GDM1 (cell line): Measurements from ENCODE around the gene SESN2.

Experiments
- DNase-seq: peaks from one replicate; lab custom pipeline; 2025; lab: John Stamatoyannopoulos, UW

Gene SESN2

DNA sequence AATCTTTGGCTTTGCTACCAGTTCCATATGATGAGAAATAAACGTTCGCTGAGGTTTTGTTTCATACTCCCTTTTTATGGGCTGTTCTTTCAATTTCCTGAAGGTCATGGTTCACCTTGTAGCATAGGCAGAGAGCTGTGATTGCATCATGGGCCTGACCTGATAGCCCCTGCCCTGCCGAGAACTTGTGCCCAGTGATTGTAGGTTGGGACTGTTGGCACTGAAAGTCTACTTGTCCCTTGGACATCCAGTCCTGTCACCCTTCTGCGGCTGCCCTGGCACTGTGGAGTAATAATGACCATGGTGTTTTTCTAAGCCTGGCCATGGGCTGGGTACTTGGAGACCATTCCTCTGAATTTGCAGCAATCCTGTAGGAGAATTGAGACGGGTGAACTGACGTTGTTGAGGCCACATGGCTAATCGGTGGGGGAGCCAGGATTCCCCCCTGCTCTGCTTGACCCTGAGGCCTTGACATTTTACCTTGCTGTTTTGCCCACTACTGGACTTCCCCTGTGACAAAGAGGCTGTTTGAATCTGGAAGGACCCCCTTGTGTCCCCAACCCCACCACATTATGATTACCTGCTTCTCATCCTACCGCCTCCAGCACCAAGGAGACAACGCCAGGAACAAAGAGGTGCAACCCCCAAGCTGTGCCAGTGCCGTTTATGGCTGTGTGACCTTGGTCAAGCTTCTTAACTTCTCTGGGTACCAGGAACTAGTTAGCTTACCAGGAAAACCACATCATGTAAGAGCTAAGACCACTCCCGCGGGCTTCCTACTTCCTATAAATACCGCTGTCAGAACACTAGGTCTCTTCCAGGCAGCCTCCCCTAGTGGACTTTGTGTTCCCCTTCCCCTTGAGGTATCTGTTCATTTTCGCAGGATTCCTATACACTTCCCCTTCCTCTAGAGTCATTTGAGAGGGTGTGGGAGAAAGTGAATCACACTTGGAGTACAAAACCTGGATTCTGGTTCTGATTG is 23.4 kb downstream of the SESN2 start:
- DNase-seq: no peak

DNA sequence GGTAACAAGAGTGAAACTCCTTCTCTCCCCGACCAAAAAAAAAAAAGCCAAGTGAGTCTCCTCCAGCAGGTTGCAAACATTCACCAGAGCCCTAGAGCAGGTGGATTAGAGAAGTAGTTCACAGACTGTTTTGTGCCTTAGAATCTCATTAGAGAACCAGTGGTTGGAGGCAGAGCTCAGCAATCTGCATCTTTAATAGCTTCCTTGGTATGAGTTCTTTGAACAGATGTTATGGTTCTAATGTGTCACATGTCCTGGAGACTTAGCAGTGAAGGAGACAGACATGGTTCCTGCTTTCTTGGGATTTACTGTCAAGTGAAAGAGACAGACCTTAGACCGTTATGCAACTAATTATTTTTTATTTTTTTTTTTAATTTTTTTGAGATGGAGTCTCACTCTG is 26.8 kb downstream of the SESN2 start:
- no peak for DNase-seq

DNA sequence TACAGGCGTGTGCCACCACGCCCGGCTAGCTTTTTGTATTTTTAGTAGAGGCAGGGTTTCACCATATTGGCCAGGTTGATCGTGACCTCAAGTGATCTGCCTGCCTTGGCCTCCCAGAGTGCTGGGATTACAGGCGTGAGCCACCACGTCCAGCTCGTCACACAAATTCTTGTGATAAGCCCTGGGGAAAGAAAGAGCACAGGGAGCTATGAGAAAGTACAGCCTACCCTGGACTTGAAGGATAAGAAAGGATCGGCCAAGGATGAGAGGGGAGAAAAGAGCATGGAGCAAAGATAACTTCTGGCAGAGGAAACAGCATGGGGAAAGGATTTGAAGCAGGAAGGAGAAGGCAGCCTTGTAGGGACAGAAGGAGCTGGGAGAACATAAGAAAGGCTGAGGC is 29.2 kb downstream of the SESN2 start:
- DNase-seq: no peak

DNA sequence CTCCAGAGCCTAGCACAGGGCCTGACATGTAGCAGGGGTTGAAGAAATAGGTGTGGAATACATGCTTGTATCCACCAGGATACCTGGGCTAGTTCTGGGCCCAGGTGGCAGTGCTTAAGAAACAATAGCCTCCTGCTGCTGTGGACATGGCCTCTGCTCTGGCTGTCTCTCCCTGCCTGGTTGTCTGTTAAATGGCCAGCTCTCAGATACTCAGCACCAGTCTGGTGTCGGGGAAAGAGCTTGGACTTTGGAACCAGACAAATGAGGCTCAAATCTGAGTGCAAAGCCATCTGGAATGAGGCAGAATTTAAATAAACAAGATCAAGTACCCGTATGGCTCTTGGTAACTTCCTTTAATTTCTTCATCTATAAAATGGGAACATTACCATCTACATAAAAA is 31.5 kb downstream of the SESN2 start:
- no peak for DNase-seq

DNA sequence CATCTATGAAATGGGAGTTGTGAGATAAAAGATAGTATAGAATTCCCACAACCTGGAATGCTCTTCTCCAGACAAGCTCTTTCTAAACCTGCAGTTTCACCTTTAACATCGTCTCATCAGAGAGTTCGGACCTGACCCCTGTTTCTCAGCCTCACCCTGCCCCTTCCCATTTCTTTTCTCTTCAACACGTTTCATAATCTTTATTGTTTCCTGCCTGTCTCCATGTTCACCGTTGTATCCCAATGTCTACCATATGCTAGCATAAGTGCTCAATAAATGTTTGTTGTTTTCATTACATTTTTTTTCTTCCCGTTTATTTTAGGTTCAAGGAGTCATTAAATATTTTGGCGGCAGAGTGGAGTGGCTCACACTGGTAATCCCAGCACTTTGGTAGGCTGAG is 32.4 kb downstream of the SESN2 start:
- no peak for DNase-seq

DNA sequence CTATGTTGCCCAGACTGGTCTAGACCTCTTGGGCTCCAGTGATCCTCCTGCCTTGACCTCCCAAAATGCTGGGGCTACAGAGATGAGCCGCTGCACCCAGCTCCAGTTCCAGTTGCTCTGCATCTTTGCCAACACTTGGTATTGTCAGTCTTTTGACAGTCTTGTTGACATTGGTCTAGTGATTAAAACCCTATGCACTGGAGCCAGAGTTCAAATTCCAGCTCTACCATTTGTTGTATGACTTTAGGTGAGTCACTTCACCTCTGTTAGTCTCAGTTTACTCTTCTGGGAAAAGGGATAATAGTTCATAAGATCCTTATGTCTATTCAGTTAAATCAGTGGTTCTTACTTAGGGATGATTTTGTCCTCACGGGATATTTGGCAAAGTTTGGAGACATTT is 36.6 kb downstream of the SESN2 start:
- DNase-seq: no peak

DNA sequence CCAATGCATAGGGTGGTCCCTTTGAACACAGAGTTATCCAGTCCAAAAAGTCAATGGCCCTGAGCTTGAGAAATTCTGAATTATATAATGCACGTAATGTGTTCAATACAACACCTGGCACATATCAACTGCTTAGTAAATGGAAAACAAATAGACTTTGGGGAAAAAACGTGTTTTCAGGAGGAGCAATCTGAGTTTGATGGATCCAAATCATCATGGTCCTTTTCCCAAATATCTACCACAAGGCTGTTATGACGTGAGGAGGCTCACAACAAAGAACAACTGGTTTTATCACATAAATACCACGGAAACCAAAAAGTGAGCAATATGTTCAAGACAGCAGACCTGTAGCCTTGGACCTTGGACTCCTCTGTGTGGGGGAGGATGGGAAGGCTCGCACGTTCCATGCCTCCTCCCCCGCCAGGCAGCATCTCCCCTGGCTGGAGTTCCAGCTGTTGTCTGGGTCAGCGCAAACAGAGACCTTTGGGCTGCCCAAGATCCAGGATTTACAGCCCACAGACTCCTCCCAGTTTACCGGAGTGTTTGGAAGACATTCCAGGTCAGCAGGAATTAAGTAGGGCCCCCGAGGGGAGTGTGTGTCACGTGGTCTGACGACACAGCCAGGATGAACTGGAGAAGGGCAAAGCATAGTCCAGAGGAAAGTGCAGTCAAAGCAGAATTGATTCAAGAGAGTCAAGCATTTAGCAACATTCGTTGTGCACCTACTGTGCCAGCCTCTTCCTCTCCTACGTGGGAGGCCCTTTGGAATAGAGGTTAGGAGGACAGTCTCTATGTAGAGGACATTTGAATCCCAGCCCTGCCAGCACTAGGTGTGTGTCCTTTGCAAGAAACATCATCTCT is 37.3 kb downstream of the SESN2 start:
- no peak for DNase-seq

DNA sequence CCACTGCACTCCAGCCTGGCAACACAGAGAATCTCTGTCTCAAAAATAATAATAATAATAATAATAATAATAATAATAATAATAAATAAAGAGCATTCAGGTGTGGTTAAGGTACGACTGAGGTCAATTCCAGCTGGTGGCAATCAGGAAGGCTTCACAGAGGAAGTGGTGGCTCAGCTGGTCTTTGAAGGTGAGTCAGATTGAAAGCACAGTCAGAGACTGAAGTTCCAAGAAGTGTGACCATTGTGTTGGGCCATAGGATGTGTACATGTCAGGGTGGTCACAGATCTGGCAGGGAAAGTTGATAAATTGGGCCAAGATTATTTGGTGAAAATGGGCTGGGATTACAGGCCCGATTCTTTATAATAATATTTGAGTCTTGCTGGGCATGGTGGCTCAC is 38.5 kb downstream of the SESN2 start:
- no peak for DNase-seq

DNA sequence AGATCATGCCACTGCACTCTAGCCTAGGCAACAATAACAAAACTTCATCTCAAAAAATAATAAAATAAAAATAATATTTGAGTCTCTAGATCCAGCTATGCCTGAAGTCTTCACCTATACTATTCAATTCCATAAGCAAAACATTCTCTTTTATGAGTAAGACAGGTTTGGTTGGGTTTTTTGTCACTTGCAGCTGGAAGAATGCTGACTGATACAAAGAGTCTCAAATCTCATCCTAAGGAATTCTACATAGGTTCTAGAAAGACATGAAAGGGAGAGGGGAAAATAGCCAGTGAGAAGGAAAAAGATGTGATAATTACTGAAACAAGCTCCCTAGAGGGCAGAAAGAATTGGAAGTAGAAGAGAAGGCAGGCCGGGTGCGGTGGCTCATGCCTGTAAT is 39.1 kb downstream of the SESN2 start:
- no peak for DNase-seq

DNA sequence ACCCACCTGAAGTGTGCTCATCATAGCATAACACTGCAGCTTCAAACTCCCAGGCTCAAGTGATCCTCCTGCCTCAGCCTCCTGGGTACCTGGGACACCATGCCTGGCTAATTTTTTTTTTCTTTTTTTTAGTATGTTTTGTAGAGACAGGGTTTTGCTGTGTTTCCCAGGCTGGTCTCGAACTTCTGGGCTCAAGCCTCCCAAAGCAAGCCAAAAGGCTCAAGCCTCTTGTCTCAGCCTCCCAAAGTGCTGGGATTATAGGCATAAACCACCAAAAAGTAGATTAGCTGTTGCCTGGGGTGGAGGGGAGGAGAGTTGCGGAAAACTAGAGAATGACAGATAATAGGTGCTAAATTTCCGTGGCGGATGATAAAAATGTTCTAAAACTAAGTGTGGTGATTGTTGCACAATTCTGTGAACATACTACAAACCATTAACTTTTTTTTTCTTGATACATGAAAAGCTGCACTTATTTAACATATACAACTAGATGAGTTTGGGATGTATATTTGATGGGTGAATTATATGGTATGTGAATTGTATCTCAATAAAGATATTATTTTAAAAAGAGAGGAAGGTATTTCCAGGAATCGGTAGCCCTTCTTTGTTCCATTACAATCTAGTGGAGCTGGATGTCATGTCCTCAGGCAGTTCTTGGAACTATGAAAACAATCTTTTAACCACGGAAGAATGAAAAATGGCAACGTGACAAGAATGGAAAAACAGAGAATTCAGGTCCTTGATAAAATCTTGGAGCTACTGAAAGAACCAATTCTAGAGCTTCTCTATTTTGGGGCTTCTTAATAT is 42.3 kb downstream of the SESN2 start:
- DNase-seq: no peak

DNA sequence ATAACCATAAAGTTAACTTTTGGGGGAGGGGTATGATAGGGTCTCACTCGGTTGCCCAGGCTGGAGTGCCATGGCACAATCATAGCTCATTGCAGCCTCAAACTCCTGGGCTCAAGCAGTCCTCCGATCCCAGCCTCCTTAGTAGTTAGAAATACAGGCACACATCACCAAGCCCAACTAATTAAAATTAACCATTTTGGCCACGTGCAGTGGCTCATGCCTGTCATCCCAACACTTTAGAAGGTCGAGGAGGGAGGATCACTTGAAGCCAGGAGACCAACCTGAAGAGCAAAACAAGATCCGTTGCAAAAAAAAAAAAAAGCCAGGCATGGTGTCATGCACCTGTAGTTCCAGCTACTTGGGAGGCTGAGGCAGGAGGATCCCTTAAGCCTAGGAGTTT is 42.9 kb downstream of the SESN2 start:
- no peak for DNase-seq

DNA sequence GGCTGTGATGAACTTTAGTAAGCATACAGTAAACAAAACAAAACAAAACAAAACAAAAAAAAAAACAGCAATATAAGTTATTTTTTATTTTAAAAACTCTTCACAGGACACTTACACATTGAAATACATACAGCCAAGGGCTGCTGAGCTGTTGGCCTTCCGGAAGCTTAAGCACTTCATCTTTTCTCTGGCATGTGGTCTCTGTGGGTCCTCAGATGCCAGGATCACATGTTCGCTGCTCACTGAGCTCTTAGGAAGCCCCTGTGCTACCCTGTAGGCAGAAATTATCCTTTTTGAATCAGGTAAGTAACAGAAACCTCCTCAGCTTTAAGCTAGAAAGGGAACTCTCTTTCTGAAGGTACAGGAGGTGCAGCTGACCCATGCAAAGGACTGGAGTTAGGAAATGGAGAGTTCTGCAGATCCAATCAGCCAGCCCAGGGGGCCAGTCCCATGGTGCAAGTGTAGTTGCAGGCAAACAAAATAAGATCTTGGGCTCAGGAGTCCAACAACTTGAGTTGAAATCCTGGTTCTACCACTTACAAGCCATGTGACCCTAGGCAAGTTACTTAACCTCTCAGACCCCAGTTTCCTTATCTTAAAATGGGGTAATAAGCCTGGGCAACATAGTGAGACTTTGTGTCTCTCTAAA is 47.1 kb downstream of the SESN2 start:
- peak; percentile 61 for DNase-seq

DNA sequence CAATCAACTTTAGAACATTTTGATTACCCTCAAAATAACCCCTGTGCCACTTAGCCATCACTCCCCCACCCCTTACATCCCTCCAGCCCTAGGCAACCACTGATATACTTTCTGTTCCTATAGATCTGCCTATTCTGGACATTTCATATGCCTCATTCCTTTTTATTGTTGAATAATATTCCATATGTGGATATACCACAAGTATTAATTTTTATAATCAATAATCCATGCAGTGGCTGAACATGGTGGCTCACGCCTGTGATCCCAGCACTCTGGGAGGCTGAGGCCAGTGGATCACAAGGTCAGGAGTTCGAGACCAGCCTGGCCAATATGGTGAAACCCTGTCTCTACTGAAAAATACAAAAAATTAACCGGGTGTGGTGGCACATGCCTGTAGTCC is 49.4 kb downstream of the SESN2 start:
- DNase-seq: no peak

DNA sequence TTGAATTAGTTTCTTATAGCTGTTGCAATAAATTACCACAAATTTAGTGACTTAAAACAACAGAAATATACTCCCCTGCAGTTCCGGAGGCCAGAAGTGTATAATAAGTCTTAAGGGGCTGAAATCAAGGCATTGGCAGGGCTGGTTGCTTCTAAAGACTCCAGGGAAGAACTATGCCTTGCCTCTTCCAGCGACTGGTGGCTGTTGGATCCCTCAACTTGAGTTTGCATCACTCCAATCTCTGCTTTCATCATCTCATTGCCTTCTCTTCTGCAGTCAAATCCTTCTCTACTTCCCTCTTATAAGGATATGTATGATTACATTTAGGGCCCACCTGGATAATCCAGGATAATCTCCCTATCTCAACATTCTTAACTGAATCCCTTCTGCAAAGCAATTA is 50.4 kb downstream of the SESN2 start:
- no peak for DNase-seq

DNA sequence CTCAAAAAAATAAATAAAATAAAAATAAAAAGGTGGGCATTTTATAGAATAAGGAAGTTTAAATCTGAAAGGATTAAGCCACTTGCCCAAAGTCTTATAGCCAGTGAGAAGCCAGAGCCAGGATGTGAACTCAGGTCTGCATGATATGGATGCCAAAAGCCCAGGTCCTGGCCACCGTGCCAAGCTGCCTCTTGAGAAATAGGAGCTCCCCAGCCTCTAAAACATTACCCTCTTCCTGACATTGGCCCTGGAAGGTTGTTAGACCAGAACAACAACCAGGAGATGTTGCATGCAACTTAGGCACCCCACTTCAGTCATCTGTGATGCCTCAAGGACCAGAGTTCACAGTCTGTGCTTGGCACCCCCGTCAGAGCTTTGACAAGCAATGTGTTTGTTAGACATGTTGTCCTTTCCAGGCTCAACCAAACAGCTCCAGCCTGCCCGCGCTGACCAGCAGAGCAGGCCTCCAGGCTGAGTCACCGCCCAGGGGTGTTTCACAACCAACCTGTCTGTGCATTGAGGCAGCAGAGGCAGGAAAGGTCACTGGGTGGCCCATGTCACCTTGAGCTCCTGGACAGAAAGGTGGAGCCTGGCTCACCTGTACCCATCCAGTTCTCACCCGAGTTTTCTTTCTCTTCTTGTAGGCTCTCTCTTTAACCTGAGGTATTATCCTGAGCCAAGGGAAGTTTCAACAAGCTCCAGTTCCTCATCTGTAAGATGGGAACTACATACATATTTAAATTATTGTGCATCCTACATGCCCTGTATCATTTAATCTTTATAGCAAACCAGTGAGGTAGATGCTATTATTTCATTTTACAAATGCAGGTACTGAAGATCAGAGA is 54.6 kb downstream of the SESN2 start:
- DNase-seq: no peak

DNA sequence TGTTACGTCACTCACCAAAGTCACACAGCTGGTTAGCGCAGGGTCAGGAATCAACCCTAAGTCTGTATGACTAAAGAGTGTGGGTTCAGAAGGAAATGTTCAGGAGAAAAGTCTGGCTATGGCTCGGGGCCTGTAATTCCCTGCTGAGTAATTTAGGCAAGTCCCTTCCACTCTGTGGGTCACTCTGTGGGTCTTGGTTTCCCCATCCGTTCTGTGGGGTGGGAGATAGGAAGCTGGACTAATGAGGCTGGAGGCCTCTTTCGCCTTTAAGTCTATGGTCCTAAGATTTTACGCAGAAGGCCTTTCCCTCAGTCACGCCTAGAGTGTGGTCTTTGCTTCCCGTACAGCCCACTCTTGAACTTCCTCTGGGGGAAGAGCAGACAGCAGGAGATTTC is 55.2 kb downstream of the SESN2 start:
- DNase-seq: peak; percentile 83

DNA sequence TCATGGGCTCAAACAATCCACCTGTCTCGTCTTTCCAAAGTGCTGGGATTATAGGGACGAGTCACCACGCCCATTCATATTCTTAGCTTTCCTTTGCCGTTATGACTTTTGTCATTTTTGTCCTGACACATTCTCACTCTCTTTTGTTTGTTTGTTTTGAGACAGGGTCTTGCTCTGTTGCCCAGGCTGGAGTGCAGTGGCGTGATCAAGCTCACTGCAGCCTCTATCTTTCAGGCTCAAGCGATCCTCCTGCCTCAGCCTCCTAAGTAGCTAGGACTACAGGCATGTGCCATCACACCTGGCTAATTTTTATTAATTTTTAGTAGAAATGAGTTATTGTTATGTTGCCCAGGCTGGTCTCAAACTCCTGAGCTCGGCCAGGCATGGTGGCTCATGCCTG is 57.7 kb downstream of the SESN2 start:
- no peak for DNase-seq

DNA sequence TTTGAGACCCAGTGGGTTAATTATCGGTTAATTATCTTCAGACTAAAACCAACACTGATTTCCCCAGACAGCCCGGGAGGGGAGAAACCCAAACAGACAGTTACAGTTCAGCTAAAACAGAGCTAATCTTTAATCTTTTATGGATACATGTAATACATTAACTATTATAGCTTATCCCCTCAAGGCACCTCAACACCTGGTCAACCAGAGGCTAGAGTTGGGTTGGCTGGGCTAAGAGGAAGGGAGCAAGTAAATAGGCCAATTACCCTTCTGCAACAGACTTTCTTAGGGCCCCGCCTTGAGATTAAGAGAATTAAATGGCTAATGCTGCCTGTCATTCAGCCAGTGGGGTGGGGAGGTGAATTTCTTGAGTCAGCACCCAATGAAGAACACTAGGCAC is 62.9 kb downstream of the SESN2 start:
- no peak for DNase-seq

DNA sequence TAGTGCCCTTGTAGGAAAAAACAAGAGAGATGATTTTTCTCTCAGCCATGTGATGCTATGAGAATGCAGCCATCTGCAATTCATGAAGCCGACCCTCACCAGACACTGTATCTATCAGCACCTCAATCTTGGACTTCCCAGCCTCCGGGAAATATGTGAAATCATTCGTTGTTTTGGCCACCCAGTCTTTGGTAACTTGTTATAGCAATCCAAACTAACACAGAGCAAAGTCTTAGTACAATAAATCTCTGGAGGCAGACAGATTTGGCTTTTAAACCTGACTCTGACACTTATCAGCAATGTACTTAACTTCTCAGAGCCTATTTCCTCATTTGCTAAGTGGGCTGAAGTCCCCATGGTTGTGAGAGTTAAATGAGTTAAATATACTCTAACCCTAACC is 64.4 kb downstream of the SESN2 start:
- DNase-seq: no peak

DNA sequence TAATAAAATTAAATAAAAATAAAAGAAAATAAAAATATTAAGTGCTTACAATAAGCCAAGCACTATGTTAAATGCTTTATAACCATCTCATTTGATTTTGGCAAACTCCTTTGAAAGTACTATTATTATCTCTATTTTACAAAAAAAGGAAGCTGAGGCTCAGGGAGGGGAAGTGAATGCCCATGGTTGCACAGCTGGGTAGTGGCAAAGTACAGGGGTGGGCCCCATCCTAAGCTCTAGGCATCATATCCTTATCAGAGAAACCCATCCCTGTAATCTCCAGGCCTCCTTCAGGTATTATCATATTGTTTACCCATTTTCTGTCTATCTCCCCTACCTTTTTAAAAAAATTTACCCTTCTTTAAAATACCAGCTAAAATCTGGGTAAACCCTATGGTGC is 67.2 kb downstream of the SESN2 start:
- no peak for DNase-seq

DNA sequence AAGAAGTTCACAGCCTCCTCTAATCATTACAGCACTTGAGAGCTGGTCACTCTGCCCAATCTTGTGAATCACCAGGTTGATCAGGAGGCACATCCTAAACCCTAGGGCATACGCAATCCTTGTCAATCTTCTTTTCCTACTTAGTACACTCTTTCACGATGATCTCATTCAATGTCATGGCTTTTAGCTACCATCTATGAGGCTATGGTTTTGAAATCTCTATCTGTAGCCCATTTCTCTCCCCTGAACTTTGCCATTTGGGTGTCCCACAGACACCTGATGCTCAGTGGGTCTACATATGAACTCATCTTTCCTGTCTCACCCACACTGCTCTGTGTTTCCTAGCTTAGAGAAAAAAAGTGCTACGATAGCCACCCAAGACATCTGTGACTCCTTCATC is 67.7 kb downstream of the SESN2 start:
- no peak for DNase-seq
